Upper lobe of left lung (tissue), 6 donors: Measurements from ENCODE around the gene FGG. TPM values are rescaled to one million over a fixed set of nuclear protein-coding genes. Genes with fewer than 3 reads are reported as not detected.

Source experiments
- ATAC-seq, 2 donors: fragments of 200-7000 bp; cut with Tn5 transposase; one replicate each; pipeline ENCODE4 v1.9.1; 2022; ENCODE audit warnings: mild to moderate bottlenecking in 2 of 2, moderate library complexity in 2 of 2; ENCODE audit not compliant: low FRiP score in 2 of 2
- DNase-seq, 2 donors: peaks; one replicate each; pipeline ENCODE4 v3.0.0-alpha.2; 2019 to 2020
- H3K27ac ChIP-seq, 4 donors: fragments of 200-600 bp; sonication (generic); one replicate each; pipeline ENCODE4 v1.5.1; 2016 to 2019
- H3K27me3 ChIP-seq, 4 donors: fragments of 200-600 bp; sonication (generic); one replicate each; pipeline ENCODE4 v1.5.1; 2017 to 2019
- H3K36me3 ChIP-seq, 4 donors: fragments of 200-600 bp; sonication (generic); one replicate each; pipeline ENCODE4 v1.5.1; 2016 to 2019
- H3K4me1 ChIP-seq, 4 donors: fragments of 200-600 bp; sonication (generic); one replicate each; pipeline ENCODE4 v1.5.1; 2018 to 2019
- H3K4me3 ChIP-seq, 4 donors: fragments of 200-600 bp; sonication (generic); one replicate each; pipeline ENCODE4 v1.5.1; 2017 to 2019; ENCODE audit warnings: mild to moderate bottlenecking in 2 of 4, moderate library complexity in 1 of 4
- H3K9me3 ChIP-seq, 4 donors: fragments of 200-600 bp; sonication (generic); one replicate each; pipeline ENCODE4 v1.5.1; 2018 to 2019
- CTCF ChIP-seq, 6 experiments: fragments of 450-650 bp in 4 of 6; fragments of 200-600 bp in 2 of 6; sonication (generic) in 2 of 6; IDR thresholded peaks; one replicate each; pipeline ENCODE4 v1.5.1; 2016 to 2019; ENCODE audit warnings: antibody characterized with exemption in 6 of 6
- EP300 ChIP-seq, 4 donors: sonication (generic); formaldehyde crosslinking; IDR thresholded peaks; one replicate each; pipeline ENCODE4 v1.5.1; 2017; ENCODE audit warnings: antibody characterized with exemption in 4 of 4, control low read depth in 2 of 4
- POLR2A ChIP-seq, 4 donors: fragments of 450-650 bp; IDR thresholded peaks; one replicate each; pipeline ENCODE4 v1.5.1; 2016 to 2017; ENCODE audit warnings: antibody characterized with exemption in 4 of 4, mild to moderate bottlenecking in 2 of 4
- POLR2AphosphoS5 ChIP-seq, 2 donors: sonication (generic); formaldehyde crosslinking; IDR thresholded peaks; one replicate each; pipeline ENCODE4 v1.5.1; 2017; ENCODE audit warnings: antibody characterized with exemption in 2 of 2
- WGBS, 2 donors: methylation state at CpG; one replicate each; pipeline ENCODE4 v1.1.5; 2017 to 2018; 5-methylcytosine and 5-hydroxymethylcytosine counted together
- total RNA-seq, 6 donors: library from RNA; depleted of rRNA in 4 of 6; stranded (reverse); fragments of >200 nt in 4 of 6; gene quantifications; one replicate each; pipeline versions ENCODE4 v1.1.0 to v1.2.1, GENCODE V29; 2016 to 2021
- donor health status: DM: no; HTN: no; CAD: no; lungs with moderate emphysema.
- donor health status: DM: no; HTN: yes; CAD: no; lungs with severe emphysema.

Gene FGG
- total RNA-seq, 6 donors from 2014 or later: 2.6 to 255 (median 9.9) TPM; not detected in 1

DNA sequence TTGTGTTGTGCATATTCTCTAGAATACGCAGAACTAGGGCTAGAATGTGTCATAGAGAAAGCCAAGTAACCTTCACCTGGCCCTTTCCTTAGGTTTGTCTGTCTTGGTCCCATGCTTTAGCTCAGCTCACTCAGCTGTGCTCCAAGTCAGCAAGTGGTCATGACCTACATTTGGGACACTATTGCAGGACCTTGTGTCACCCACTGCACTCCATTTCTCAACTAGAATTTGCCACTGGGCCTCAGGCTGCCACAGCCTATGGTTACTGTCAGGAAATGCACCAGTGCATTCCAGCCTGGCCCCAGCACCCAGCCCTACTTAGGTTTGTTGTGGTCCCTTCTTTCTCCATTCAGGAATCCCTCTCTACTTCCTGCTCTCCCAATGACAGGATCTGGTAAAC is 7.7 kb upstream of the FGG start:
- Histone ChIP-seq H3K9me3 (no peaks in the 10 kb centered on the region), H3K27ac (no peak overlapping the region), H3K36me3 (no peaks in the 10 kb centered on the region), H3K4me3 (no peak overlapping the region), H3K27me3 (no peaks in the 10 kb centered on the region), H3K4me1 (peaks cover 0 to 4% (median 0%) of the 10 kb centered on the region in 4 donors)
- 0% methylated on average over 1 of the region's 1 CpG for WGBS, 2 donors
- no peak for ATAC-seq
- no peak for DNase-seq
- no peak for TF ChIP-seq POLR2AphosphoS5 (IDR thresholded peaks at IDR 0.05)

- WGBS, 2 donors: 47 to 49% methylated on average over 4 of the region's 4 CpGs
- H3K9me3 ChIP-seq: no peaks in the 10 kb centered on the region
- peak in 4 of 6 experiments; percentile 21 to 58 (median 50) for TF ChIP-seq CTCF (IDR thresholded peaks at IDR 0.05)
- TF ChIP-seq EP300 (IDR thresholded peaks at IDR 0.05): no peak
- no peak for TF ChIP-seq POLR2A (IDR thresholded peaks at IDR 0.05)
- TF ChIP-seq POLR2AphosphoS5 (IDR thresholded peaks at IDR 0.05): no peak
- H3K27me3 ChIP-seq: no peaks in the 10 kb centered on the region
- ATAC-seq (peak in 1 of 2 donors; percentile 67), DNase-seq (peak in 1 of 2 donors; percentile 54)
- no peak overlapping the region for H3K4me3 ChIP-seq
- H3K27ac ChIP-seq: no peak overlapping the region
- H3K4me1 ChIP-seq: peaks cover 0 to 4% (median 0%) of the 10 kb centered on the region in 4 donors
- no peaks in the 10 kb centered on the region for H3K36me3 ChIP-seq
Observed at GRCh38 chr4:154618708-154619315, 6.4 kb upstream of the FGG start.

- no peak for DNase-seq
- Histone ChIP-seq H3K9me3 (no peaks in the 10 kb centered on the region), H3K4me3 (no peak overlapping the region), H3K36me3 (no peaks in the 10 kb centered on the region), H3K27me3 (no peaks in the 10 kb centered on the region), H3K4me1 (peaks cover 0 to 4% (median 0%) of the 10 kb centered on the region in 4 donors), H3K27ac (no peak overlapping the region)
- ATAC-seq: no peak
- WGBS, 2 donors: 41 to 52% methylated on average over 5 of the region's 5 CpGs
- no peak for TF ChIP-seq CTCF (IDR thresholded peaks at IDR 0.05)
- no peak for TF ChIP-seq EP300 (IDR thresholded peaks at IDR 0.05)
- TF ChIP-seq POLR2AphosphoS5 (IDR thresholded peaks at IDR 0.05): no peak
- no peak for TF ChIP-seq POLR2A (IDR thresholded peaks at IDR 0.05)
Observed at GRCh38 chr4:154617820-154618317, 5.4 kb upstream of the FGG start.

DNA sequence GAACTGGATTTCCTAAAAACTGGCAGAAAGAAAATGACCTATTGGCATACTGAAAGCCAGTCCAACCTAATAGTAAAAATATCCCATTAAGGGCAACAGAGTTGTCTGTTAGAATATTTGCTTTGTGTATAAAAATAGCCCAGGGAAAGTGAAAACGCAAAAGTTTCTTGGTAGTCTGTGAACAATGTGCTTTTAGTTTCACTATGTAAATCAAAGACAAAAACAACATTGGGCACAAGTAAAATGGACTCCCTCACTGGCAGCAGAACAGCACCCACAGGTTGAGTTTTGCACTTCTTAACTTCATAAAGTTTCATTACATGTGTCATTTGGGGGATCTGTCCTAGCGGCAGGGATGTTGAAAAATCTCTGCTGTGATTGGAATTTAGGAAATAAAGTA is 4.3 kb upstream of the FGG start:
- no peak overlapping the region for H3K27ac ChIP-seq
- ATAC-seq: no peak

GRCh38 chr4:154616287-154616686 is 3.8 kb upstream of the FGG start:
- peaks cover 0 to 4% (median 0%) of the 10 kb centered on the region in 4 donors for H3K4me1 ChIP-seq
- 36 to 55% methylated on average over 4 of the region's 4 CpGs for WGBS, 2 donors
- H3K4me3 ChIP-seq: no peak overlapping the region
- ATAC-seq: no peak
- H3K27me3 ChIP-seq: no peaks in the 10 kb centered on the region
- TF ChIP-seq POLR2AphosphoS5 (IDR thresholded peaks at IDR 0.05) (no peak), CTCF (IDR thresholded peaks at IDR 0.05) (no peak), EP300 (IDR thresholded peaks at IDR 0.05) (no peak), POLR2A (IDR thresholded peaks at IDR 0.05) (no peak)
- H3K36me3 ChIP-seq: no peaks in the 10 kb centered on the region
- H3K27ac ChIP-seq: no peak overlapping the region
- no peak for DNase-seq
- H3K9me3 ChIP-seq: no peaks in the 10 kb centered on the region

More for the DNA sequence above, 4.3 kb upstream of the FGG start:
- DNase-seq: no peak
- WGBS, 2 donors: 5 to 36% methylated on average over 2 of the region's 2 CpGs
- Histone ChIP-seq H3K9me3 (no peaks in the 10 kb centered on the region), H3K4me3 (no peak overlapping the region), H3K4me1 (peaks cover 0 to 4% (median 0%) of the 10 kb centered on the region in 4 donors), H3K36me3 (no peaks in the 10 kb centered on the region), H3K27me3 (no peaks in the 10 kb centered on the region)
- TF ChIP-seq POLR2AphosphoS5 (IDR thresholded peaks at IDR 0.05) (no peak), POLR2A (IDR thresholded peaks at IDR 0.05) (no peak), CTCF (IDR thresholded peaks at IDR 0.05) (no peak), EP300 (IDR thresholded peaks at IDR 0.05) (no peak)
